ENCODE results near the gene SLK.
A peak's percentile ranks its signal among the peaks of the same experiment; 100 is the strongest.

The SLK gene

DNA sequence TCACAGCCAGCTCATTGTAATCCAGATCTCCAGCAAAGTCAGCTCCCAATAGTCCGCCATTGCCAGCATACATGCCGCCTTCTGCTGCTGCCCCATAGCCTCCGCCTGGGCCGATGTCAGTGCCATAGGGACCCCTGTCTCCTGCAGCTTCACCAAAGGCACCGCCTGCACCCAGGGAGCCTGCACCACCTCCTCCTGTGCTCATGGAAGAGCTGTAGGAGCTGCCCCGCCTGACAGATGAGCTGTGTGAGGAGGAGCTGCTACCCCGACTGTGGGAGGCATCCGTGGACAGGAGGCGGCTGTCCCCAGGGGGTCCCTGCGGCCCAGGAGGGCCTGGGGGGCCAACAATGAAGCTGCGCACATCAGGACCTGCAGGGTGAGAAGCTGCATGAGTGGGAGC is 67.0 kb downstream of the SLK start:
- peak overlapping the region; percentile 60 for H3K27ac ChIP-seq
- ChIA-PET POLR2A (ENCODE audit: low non-redundant PET) (no interaction called here), CTCF (no interaction called here)
- no peak for DNase-seq (ENCODE audit: low spot score)
- TF ChIP-seq, protein P1, sequence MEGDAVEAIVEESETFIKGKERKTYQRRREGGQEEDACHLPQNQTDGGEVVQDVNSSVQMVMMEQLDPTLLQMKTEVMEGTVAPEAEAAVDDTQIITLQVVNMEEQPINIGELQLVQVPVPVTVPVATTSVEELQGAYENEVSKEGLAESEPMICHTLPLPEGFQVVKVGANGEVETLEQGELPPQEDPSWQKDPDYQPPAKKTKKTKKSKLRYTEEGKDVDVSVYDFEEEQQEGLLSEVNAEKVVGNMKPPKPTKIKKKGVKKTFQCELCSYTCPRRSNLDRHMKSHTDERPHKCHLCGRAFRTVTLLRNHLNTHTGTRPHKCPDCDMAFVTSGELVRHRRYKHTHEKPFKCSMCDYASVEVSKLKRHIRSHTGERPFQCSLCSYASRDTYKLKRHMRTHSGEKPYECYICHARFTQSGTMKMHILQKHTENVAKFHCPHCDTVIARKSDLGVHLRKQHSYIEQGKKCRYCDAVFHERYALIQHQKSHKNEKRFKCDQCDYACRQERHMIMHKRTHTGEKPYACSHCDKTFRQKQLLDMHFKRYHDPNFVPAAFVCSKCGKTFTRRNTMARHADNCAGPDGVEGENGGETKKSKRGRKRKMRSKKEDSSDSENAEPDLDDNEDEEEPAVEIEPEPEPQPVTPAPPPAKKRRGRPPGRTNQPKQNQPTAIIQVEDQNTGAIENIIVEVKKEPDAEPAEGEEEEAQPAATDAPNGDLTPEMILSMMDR (conservative IDR thresholded peaks at IDR 0.05; ENCODE audit: low read depth), result no peak

DNA sequence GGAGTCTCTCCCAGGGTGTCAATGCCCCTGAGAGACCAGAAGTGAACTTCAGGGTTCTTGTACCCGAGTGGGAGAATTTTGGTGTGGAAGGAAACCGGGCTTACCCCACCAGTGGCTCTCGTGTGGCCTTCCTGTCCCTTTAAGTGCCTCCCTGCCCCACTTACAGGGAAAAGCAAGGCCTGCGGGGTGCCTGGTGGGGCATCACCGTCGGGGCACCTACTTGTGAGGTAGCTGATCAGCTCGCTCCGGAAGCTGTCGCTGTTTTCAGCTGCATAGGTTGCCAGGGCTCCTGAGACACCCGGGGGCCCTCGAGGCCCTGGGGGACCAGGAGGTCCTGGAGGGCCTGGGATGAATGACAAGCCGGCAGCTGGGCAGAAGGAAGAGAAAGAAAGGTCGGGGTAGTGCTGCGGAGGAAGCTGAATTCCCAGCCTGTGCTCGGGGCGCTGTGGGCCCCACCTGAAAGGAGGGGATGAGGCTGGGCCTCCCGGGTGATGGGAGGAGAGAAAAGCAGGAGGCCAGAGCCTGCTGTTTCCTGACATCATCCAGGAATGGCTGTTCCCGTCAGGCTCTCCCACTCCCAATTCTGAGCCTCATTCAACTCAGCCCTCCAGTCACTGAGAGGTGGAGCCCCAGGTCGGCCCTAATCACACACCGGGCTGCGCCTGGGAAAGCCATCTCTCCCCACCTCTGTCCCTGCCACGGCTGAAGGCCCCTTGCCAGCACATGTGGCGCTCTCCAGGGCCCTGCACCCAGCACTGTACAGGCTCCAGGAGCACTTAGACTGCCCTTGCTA is 67.7 kb downstream of the SLK start:
- peak overlapping the region; percentile 60 for H3K27ac ChIP-seq
- POLR2A ChIA-PET (ENCODE audit: low non-redundant PET), result no interaction called here
- DNase-seq (ENCODE audit: low spot score), result no peak
- TF ChIP-seq, protein P1 (conservative IDR thresholded peaks at IDR 0.05; ENCODE audit: low read depth), result no peak
- CTCF ChIA-PET, result interaction anchor here (0.7 kb wide), 1 partner anchor 86 kb away, joined by 3 read pairs; no protein-coding TSS in a partner anchor

DNA sequence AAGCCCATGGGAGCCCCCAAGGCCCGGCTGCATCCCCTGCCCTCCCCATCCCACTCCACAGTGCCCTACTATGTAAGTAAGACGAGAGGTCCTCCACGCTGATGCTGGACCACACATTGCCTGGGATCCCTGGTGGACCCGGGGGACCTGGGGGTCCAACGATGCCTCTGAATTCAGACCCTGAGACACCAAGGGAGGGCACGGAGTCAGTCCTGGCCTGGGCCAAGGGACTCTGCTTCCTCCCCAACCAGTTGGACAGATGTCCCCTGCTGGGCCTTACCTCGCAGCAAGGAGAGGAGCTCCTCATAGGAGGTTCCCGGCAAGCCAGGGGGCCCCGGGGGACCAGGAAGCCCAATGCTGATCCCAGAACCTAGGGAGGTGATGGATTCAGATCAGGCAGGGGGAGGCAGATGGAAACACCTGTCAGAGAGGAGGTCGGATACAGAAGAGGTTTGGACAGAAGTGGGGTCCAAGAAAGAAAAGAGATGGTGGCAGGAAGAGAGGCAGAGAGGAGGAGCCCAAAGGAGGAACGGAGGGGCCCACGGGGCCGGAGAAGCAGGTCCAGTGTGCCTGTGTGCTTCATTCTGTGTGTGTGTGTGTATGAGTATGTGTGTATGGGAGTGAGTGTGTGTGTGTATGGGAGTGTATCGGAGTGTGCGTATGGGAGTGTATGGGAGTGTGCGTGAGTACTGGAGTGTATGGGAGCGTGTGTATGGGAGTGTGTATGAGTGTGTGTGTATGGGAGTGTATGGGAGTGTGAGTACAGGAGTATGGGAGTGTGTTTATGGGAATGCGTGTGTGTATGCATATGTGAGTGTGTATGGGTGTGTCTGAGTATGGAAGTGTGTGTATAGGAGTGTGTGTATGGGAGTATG is 68.5 kb downstream of the SLK start:
- CTCF ChIA-PET, result no interaction called here
- POLR2A ChIA-PET (ENCODE audit: low non-redundant PET), result no interaction called here

DNA sequence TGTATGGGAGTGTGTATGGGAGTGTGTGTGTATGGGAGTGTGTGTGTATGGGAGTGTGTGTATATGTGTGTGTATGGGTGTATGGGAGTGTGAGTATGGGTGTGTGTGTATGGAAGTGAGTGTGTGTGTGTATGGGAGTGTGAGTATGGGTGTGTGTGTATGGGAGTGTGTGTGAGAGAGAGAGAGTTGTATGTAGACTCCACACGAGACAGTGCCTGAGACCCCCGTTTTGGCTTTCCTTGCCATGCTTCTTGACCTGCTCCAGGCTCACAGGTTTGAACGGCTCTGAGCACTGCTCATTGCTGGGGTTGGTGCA is 69.1 kb downstream of the SLK start:
- peak overlapping the region; percentile 52 for H3K27ac ChIP-seq
- TF ChIP-seq, protein P1 (conservative IDR thresholded peaks at IDR 0.05; ENCODE audit: low read depth), result no peak
- ChIA-PET CTCF (no interaction called here), POLR2A (ENCODE audit: low non-redundant PET) (no interaction called here)
- DNase-seq (ENCODE audit: low spot score), result no peak

More for the DNA sequence above, 68.5 kb downstream of the SLK start:
- TF ChIP-seq, protein P1 (conservative IDR thresholded peaks at IDR 0.05; ENCODE audit: low read depth), result no peak
- DNase-seq (ENCODE audit: low spot score), result no peak
- H3K27ac ChIP-seq, result peak overlapping the region; percentile 60

DNA sequence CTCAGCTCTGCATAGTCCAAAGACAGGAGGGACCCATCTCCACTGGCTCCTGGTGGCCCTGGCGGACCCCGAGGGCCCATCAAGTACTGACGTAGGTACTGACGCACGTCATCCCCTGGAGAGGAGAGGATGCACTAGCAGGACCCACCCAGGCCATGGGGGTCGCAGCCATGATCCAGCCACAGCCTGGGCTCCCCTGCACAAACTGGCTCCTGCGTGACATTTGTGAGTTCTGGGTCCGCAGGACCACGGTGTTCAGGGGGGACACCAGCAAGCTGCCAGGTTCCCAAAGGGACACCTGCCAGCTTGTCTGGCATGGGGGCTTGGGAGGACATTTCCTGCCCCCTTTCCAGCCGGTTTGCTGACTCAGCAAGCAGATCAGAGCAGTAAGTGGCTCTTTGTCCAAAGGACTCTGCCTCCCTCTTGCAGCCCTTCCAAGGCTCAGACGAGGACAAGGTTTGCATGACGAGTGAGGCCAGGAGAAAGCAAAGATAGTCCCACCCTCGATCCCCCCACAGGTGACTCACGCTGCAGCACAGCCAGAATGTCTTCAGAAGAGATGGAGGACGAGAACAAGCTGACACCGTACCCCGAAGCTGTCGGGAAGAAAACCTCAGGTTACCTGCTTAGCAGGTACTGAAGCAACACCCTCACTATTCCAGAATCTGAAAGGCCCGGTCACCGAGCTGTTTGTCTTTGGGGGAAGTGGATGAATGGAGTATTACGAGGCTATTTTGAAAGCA is 69.7 kb downstream of the SLK start:
- POLR2A ChIA-PET (ENCODE audit: low non-redundant PET), result no interaction called here
- DNase-seq (ENCODE audit: low spot score), result no peak
- CTCF ChIA-PET, result no interaction called here
- H3K27ac ChIP-seq, result peak overlapping the region; percentile 52
- TF ChIP-seq, protein P1 (conservative IDR thresholded peaks at IDR 0.05; ENCODE audit: low read depth), result no peak

DNA sequence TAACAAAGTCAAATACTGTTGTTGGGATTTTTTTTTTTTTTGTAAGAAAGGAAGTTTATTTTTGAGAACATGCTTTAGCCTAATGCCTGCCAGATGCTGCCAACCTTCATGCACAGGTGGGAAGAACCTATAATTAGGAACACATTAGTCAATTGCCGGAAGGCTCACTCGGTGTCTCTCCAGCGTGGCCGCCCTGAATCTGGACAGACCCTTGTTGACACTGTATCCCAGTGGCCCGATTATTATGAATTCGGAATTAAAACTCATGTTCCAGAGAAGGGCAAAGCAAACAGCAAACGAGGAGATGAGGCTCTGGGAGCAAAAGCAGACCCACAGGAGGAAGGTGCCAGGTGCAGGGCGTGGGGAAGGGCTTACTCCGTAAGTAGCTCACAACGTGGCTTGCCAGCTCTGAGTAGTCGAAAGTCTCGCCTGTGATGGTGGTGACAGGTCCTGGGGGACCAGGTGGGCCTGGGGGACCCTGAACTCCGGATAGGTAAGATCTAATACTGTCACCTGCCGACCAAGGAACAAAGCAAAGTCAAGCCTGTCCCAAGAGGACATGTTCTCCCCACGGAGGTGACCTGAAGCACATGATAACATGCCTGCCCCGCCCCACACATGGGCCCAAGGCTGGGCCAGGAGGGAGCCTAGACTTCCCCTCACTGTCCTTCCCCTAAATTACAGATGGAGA is 70.5 kb downstream of the SLK start:
- TF ChIP-seq, protein P1 (conservative IDR thresholded peaks at IDR 0.05; ENCODE audit: low read depth), result no peak
- POLR2A ChIA-PET (ENCODE audit: low non-redundant PET), result no interaction called here
- CTCF ChIA-PET, result no interaction called here
- H3K27ac ChIP-seq, result peak overlapping the region; percentile 52
- DNase-seq (ENCODE audit: low spot score), result no peak
